GM19023 (cell line): ENCODE measurements around the gene PCAT7.

Experiments
- ATAC-seq: cut with Tn5 transposase; IDR thresholded peaks from one replicate; pipeline ENCODE4 v1.9.1; 2021; ENCODE audit warnings: mild to moderate bottlenecking, moderate library complexity; ENCODE audit not compliant: unreplicated experiment

The PCAT7 gene

DNA sequence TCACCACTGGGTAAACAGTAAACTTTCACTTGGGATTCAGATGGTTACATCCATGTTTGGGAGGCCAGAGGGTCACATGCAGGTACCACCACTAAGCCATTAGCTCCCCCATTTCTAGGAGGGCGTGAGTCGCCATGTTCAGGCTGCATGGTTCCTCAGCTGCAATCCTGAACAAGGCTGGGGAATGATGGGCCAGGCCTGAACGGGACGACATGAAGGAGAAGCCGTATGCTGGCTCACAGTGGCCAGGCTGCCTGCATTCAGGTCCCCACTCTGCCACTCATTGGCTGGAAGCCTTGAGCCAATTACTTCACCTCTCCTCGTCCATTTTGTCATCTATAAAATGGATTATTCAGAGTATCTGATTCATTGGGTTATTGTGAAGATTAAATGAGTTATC, 47.8 kb downstream of the PCAT7 start:
- no peak for ATAC-seq

DNA sequence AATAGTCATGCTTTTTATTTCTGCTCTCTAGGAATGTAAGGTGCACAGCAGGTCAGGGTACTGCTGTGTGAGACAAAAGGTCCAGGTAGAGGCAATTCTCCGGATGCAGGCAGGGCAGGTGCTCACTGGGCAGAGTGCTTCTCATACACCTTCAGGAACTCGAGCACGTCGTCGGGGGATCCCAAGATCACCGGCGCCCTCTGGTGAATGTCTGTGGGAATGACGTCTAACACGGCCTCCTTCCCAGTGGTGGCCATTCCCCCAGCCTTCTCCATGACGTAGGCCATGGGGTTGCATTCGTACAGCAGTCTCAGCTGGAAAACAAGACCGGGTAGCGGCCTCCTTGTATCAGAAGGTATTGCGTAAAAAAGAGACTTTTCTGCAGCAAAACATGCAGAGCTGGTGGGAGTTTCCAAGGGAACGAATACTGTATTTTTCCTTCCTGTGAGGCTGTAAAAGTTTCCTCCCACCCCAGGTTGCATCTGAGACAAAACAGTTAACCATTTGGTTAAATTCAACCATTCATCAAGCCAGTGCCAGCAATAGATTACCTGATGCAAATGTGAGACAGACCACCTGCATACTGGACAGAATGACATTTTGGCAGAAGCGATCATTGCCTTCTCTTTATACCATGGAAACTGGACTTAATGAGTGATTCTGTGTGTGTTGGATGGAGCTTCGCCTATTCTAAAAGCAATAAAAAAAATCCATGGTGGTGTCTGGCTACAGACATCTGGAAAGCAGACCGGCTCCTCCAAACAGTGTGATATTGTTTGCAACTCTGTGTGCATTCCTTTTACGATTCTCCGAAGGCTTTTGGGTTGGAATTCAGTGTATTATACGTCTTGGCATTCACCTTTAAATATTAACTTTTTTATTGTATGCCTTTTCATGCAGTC, 48.6 kb downstream of the PCAT7 start:
- peak; percentile 71 for ATAC-seq

DNA sequence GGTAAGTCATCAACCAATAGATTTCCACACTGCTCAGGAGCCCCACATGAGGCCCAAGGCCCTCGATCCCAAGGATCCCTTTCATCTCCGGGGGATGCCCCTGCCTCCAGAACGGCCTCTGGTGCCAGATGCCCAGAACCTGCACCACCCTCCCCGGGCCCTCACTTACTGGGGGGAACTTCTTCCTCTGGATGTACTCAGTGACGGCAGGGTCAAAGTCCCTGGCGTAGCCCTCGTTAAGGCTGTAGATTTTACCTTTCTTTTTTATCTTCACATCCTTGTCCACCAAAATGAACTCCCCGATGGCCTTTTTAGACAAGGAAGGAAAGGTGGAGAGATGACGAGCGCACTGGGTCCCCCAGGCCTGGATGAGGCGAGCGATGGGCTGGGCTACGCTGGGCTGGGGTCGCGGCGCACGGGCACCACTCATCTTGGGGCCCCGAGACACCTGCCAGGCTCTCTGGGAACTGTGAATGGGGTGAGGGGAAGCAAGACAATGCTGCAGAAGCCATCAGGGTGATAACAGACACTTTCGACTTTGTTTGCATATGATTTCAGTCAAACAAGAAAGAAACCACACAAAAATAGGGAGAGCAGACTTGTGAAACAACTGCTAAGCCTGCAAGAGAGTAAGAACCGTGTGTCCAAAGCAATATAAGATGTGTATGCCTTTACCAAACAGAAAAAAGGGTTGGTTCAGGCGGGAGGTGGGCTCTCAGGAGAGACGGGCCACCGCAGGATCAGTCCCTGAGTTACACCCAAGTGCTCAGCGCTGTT, 52.0 kb downstream of the PCAT7 start:
- ATAC-seq = no peak

DNA sequence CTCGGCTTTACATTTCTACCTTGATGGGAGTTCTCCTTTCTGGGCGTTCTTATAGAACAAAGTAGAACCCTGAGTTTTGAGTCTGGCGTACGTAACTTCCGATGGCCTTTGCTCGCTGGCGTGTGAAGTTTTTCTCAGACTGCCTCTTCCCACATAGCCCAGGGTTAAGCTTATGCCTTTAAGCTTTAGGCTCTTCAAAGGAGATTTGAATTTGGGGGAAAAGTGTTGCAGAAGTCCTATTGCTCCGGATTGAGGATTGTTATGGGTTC, 52.5 kb downstream of the PCAT7 start:
- ATAC-seq = no peak

DNA sequence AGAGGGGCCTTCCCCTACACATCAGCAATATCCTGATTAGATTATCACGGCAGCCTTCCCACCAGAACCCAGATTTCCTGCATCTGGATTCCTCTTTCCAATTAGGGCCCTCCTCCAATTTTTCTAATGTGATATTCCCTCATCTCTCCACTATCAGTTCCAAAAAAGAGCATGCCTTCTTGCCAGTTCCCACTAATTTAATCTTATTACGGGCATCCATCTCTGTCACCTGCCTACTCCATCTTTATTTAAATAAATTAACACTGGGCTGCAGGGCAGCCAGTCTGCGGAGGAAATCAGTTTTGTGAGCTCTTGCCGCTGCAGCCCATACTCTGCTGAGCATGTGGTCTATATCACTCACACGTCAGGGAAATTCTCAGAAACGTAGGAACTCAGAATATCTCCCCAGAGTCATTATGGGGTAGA, 55.3 kb downstream of the PCAT7 start:
- ATAC-seq = no peak

DNA sequence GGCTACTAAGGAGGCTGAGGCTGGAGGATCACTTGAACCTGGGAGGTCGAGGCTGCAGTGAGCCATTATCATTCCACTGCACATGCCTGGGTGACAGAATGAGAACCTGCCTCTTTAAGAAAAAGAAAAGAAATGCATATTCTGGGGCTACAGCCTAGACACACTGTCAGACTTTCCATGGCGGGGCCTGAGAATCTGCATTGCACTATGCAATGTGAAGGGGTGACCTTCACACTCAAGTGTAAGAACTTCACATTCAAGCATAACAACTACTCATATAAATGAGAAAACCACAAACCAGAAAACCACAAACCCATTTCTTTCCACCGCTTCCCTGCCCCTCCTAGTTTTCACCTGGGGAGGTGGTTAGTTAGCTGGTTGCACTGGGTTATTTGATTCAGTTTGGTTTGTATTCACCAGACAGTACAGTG, 56.8 kb downstream of the PCAT7 start:
- ATAC-seq = no peak

DNA sequence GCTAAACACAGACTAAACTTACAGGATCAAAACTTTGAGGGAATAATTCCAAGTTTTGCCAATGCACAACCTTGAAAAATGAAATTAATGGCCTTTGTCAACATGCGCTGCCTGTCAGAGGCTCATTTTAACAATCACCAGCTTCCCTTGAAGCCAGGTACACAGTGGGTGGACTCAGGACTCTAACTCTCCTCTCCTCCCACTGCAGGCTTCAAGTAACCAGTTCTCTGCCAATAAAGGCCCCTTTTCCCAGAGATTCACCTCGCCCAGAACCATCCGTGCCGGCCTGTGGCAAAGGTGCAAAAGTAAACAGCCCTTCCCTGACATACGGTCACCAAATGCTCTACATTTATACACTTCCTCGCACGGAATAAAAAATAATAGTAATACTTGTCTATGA, 57.2 kb downstream of the PCAT7 start:
- no peak for ATAC-seq

DNA sequence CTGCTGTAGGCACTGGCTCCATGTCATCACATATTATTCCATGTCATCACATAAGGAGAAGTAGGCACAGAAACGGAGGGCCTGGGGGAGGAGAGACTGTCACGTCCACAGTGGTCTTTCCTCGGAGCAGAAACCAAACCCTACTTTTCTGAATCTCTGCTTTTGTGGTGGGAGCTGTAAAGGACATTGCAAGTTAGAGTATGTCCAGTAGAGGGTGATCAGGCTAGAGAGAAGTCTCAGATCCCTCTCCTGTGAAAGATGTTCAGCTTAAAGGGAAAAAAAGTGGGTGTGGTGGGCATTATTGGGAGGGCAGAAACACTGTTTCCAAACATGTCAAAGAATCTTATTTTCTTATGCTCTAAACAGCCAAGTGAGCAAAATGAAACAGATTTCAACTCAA, 58.1 kb downstream of the PCAT7 start:
- ATAC-seq = no peak

DNA sequence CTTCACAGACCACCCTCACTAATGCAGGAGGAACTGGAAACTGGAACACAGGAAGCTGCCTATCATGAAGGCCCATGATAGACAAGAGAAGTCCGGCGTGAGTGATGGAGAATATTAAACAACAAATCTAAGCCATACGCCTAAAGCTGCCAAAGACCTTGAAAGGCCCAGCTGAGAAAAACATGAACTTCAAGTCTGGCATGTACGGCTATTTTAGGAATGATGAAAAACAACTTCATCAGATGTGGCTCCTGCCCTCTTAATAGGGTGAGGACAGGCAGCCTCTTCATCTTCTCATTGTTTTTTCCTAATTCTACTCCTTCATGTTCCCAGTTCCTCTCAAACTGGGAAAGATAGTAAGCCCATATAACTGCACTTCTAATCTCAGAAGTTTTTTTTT, 64.1 kb downstream of the PCAT7 start:
- ATAC-seq = no peak
